GM12878 (cell line): ENCODE data around the gene TMEM259. TPM values are rescaled to one million over a fixed set of nuclear protein-coding genes. Genes with fewer than 3 reads are reported as not detected.

Experiments used
- ATAC-seq: fragments of 200-7000 bp; cut with Tn5 transposase; 3 replicates; pipeline ENCODE4 v1.9.1; 2020; ENCODE audit warnings: mild to moderate bottlenecking, moderate library complexity
- BruUV-seq: library from RNA; stranded (reverse); fragments of 400-500 nt; replicated peaks from 2 replicates; lab custom pipeline; 2021; lab: Mats Ljungman, UMichigan
- CTCF ChIA-PET: fragments of 300-600 bp; sonication (Branson Sonifier 250); formaldehyde crosslinking; extraction: SDS; loops from one replicate; lab custom pipeline; 2021; ENCODE audit warnings: inconsistent platforms; lab: Yijun Ruan, JAX
- POLR2A ChIA-PET: fragments of 350-600 bp; formaldehyde crosslinking; extraction: SDS; loops from one replicate; lab custom pipeline; 2021; ENCODE audit warnings: inconsistent platforms; lab: Charles Lee
- RAD21 ChIA-PET: fragments of 300-600 bp; sonication (Branson Sonifier 250); formaldehyde crosslinking; loops from one replicate; lab custom pipeline; 2023; ENCODE audit warnings: antibody characterized with exemption; ENCODE audit not compliant: unreplicated experiment; lab: Charles Lee
- SMC1A ChIA-PET: fragments of 300-600 bp; sonication (Branson Sonifier 250); formaldehyde crosslinking; loops from one replicate; lab custom pipeline; 2023; ENCODE audit not compliant: unreplicated experiment, uncharacterized antibody; lab: Charles Lee
- DNase-seq: peaks from one replicate; pipeline ENCODE4 v3.0.0-alpha.2; 2011; ENCODE audit warnings: low read depth, low spot score
- FAIRE-seq: peaks from 3 replicates; lab custom pipeline; 2011; peaks lifted over from hg19 to GRCh38; lab: Jason Lieb, UNC
- H2AFZ ChIP-seq: 2 replicates; pipeline ENCODE4 v1.6.0; 2011; ENCODE audit warnings: low read depth, low read length, control low read depth; ENCODE audit not compliant: control insufficient read depth
- H3K27ac ChIP-seq: 2 replicates; pipeline ENCODE4 v1.5.1; 2011; ENCODE audit warnings: control low read depth; ENCODE audit not compliant: control insufficient read depth, insufficient read depth
- H3K27me3 ChIP-seq, 2 experiments: replicated peaks in 1 of 2; 2 replicates each; pipeline versions ENCODE4 v1.6.0 to v1.6.1; 2011; ENCODE audit warnings: low read length in 1 of 2; ENCODE audit not compliant: control insufficient read depth in 2 of 2, insufficient read depth in 2 of 2
- H3K36me3 ChIP-seq, 2 experiments: 2 replicates each; pipeline ENCODE4 v1.5.1; 2011; ENCODE audit warnings: low read length in 1 of 2; ENCODE audit not compliant: control insufficient read depth in 2 of 2, insufficient read depth in 2 of 2
- H3K4me1 ChIP-seq: 2 replicates; pipeline ENCODE4 v1.6.1; 2011; ENCODE audit warnings: mild to moderate bottlenecking, low read length, moderate library complexity, mixed read lengths; ENCODE audit not compliant: control insufficient read depth, insufficient read depth
- H3K4me2 ChIP-seq: 2 replicates; pipeline ENCODE4 v1.6.0; 2011; ENCODE audit warnings: control low read depth; ENCODE audit not compliant: control insufficient read depth, insufficient read depth
- H3K4me3 ChIP-seq: fragments of 200-600 bp; sonication (generic); 2 replicates; pipeline ENCODE4 v1.5.1; 2016
- H3K79me2 ChIP-seq: 2 replicates; pipeline ENCODE4 v1.6.0; 2011; ENCODE audit warnings: low read length; ENCODE audit not compliant: control insufficient read depth, insufficient read depth
- H3K9ac ChIP-seq: 2 replicates; pipeline ENCODE4 v1.8.0; 2011; ENCODE audit warnings: low read length, control low read depth, mixed read lengths; ENCODE audit not compliant: control insufficient read depth, insufficient read depth
- H3K9me3 ChIP-seq: replicated peaks from 3 replicates; pipeline ENCODE4 v1.5.1; 2011; ENCODE audit warnings: mild to moderate bottlenecking, low read length; ENCODE audit not compliant: control insufficient read depth, insufficient read depth
- H4K20me1 ChIP-seq: 2 replicates; pipeline ENCODE4 v1.6.0; 2011; ENCODE audit not compliant: control insufficient read depth, insufficient read depth
- CHD1 ChIP-seq: IDR thresholded peaks from 2 replicates; pipeline ENCODE4 v1.6.1; 2012; ENCODE audit warnings: low read depth, low read length, improper control_type of control experiment
- FOS ChIP-seq: IDR thresholded peaks from 3 replicates; pipeline ENCODE4 v1.6.1; 2011; ENCODE audit warnings: borderline replicate concordance; ENCODE audit not compliant: insufficient read length; ENCODE audit errors: extremely low read depth
- IKZF1 ChIP-seq: fragments of 450-650 bp; conservative IDR thresholded peaks from 2 replicates; pipeline ENCODE4 v1.6.1; 2017; ENCODE audit warnings: antibody characterized with exemption, mild to moderate bottlenecking
- MTA3 ChIP-seq: IDR thresholded peaks from 2 replicates; pipeline ENCODE4 v1.6.1; 2012; ENCODE audit warnings: low read length, inconsistent platforms, borderline replicate concordance
- MXI1 ChIP-seq: fragments of 150-350 bp; IDR thresholded peaks from 2 replicates; pipeline ENCODE4 v1.6.1; 2011; ENCODE audit warnings: low read depth, mild to moderate bottlenecking, inconsistent platforms, low read length, improper control_type of control experiment
- NR2F1 ChIP-seq: fragments of 450-650 bp; conservative IDR thresholded peaks from 2 replicates; pipeline ENCODE4 v1.6.1; 2017; ENCODE audit warnings: mild to moderate bottlenecking
- RELA ChIP-seq: fragments of 450-650 bp; IDR thresholded peaks from 2 replicates; pipeline ENCODE4 v1.8.0; 2014; ENCODE audit warnings: borderline replicate concordance; ENCODE audit not compliant: partially characterized antibody
- STAT3 ChIP-seq: IDR thresholded peaks from 2 replicates; pipeline ENCODE4 v1.6.1; 2011; ENCODE audit warnings: low read depth, low read length, improper control_type of control experiment
- TARDBP ChIP-seq: IDR thresholded peaks from 2 replicates; pipeline ENCODE4 v1.6.1; 2016; ENCODE audit warnings: borderline replicate concordance
- WGBS: methylation state at CpG from one replicate; pipeline ENCODE4 v1.1.6; 2016; ENCODE audit warnings: low lambda C conversion rate; ENCODE audit not compliant: insufficient replicate concordance, insufficient coverage; ENCODE audit errors: missing lambda C conversion rate; 5-methylcytosine and 5-hydroxymethylcytosine counted together
- in situ Hi-C: fragments of 300-500 bp; cut with MboI; formaldehyde crosslinking; loops from 9 replicates; pipeline ENCODE4 v1.14.3; 2018; ENCODE audit warnings: mixed read lengths
- intact Hi-C: fragments of 100-400 bp; cut with micrococcal nuclease; formaldehyde crosslinking; loops from one replicate; pipeline ENCODE4 v1.14.2; 2022; ENCODE audit not compliant: unreplicated experiment
- polyA plus RNA-seq, 11 experiments: library from polyadenylated mRNA; depleted of rRNA in 4 of 11; unstranded in 6 of 11; stranded (reverse) in 5 of 11; fragments of >200 nt; fragmentation: Nextera tagmentation in 4 of 11; fragmentation: Illumina TruSeq in 1 of 11; extraction: Ambion mirVana in 4 of 11; extraction: Trizol in 1 of 11; gene quantifications; 1 replicate in 1 of 11; 2 replicates in 10 of 11; pipeline versions ENCODE4 v1.2.1 to v1.2.3, GENCODE V29; 2011 to 2016; ENCODE audit warnings: inconsistent platforms in 2 of 11, missing spikeins in 2 of 11, low read depth in 1 of 11
- total RNA-seq, 4 experiments: library from RNA; depleted of rRNA in 3 of 4; stranded (reverse); fragments of >200 nt in 3 of 4; fragmentation: Illumina TruSeq in 1 of 4; extraction: Trizol in 1 of 4; gene quantifications; 2 replicates each; pipeline versions ENCODE4 v1.2.1 to v1.2.3, GENCODE V29; 2013 to 2021
- TF ChIP-seq, protein P1 (sequence below): IDR thresholded peaks from 2 replicates; pipeline ENCODE4 v1.6.1; 2011; ENCODE audit warnings: low read depth, mild to moderate bottlenecking, low read length, moderate library complexity, borderline replicate concordance; ENCODE audit errors: extremely low read depth
- TF ChIP-seq, protein P2 (sequence below): fragments of 450-650 bp; conservative IDR thresholded peaks from 2 replicates; pipeline ENCODE4 v1.6.1; 2017; ENCODE audit warnings: mild to moderate bottlenecking, moderate library complexity
- TF ChIP-seq, protein P3 (sequence below): IDR thresholded peaks from 2 replicates; pipeline ENCODE4 v1.6.1; 2011; ENCODE audit warnings: borderline replicate concordance, low read depth, mild to moderate bottlenecking, moderate library complexity, low read length; ENCODE audit not compliant: insufficient read depth, poor library complexity, severe bottlenecking

TMEM259 gene
- total and polyA plus RNA-seq, 10 of the 15 experiments (the other 5 are each of a cell fraction or from before 2014, with no cell fraction given): 0.43 to 184 (median 62.0) TPM

DNA sequence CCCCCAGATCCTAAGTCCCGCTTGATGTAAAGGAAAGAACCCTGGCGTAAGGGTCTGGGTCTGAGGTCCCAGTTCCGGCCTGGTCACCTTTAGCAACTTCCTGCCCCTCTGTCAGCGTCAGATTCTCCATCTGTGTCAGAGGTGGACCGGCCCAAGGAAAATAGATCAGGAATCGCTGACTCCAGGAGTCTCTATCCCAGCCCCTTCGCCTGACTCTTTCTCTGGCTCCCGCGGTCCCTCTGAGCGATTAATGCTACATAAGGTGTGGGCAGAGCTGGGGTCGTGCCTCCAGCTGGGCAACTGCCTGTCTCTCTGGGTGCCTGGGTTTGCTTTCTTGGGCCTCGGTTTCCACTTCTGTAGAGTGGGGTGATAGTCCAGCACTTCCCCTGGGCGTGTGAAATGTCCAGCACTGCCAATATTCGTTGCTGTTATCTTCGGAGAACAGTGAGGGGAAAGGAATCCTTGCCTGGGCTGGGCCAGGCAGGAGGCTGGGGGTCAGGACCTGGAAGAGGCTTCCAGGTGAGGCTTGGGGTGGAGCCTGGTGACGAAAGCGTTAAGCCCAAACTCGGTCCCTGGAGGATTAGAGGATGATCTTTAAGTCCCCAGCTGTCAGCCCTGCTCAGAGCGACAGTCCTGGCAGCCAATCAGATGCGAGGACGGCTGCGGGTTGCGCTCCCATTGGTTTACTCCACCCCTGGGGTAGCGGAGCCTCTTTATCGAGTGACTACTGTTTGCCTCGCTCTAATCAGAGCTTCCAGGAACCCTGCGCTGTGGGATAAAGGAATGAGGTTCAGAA is 19.8 kb upstream of the TMEM259 start (continued):
- no peak for TF ChIP-seq MXI1
- TF ChIP-seq, all 136 proteins: peak for 27

DNA sequence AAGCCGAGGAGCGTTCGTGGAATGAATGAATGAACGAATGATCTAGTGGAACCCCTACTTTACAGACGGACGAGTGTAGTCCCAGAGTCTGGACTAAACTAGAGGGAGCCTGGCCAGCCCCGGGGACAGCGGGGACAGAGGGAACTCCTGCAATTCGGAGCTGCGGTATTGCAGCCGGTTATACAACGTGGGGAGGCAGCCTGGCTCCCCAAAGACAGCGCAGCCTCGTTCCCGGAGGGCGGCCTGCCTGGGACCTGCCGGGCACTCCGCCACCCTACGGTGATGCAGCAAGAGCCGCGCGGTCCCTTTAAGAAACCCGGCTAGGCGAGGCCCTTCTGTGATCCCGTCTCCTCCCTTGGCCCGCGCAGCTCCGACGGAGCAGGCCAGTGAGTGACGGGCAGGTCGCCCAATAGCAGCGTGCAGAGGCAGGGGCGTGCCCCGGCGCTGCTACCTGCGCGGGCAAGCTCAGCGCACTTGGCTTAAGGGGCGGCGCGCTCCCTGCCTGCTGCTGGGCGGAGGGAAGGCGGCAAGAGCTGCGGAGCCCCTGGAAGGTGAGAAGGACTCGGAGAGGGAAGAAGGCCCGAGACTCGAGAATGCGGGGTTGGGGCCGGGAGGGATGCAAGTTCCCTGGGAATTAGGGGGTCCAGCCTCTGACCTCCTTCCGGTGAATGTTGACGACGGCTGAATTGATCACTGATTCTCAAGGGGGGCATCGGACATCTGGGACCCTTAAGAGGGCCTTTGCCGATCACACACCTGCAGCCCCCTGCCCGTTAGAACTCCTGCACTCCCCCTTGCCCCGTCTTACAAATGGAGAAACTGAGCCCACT is 18.9 kb upstream of the TMEM259 start, which contains the start of gene ABCA7:
Gene ABCA7, plus strand, starts transcription at position 462 of the 830 bp plus-strand sequence. CDS start 1,255 bp downstream, outside the sequence.
- in situ Hi-C loops: no loop called here
- TF ChIP-seq RELA (peak; percentile 65), FOS (peak; percentile 42), IKZF1 (peak; percentile 67; the same call in 1 of the 2 replicates), TARDBP (peak; percentile 68; the same call in 1 of the 2 replicates), CHD1 (peak; percentile 79; the same call in 1 of the 2 replicates), NR2F1 (peak; percentile 14; the same call in 1 of the 2 replicates), MTA3 (peak; percentile 45; the same call in 1 of the 2 replicates), STAT3 (no peak)
- TF ChIP-seq, protein P1, sequence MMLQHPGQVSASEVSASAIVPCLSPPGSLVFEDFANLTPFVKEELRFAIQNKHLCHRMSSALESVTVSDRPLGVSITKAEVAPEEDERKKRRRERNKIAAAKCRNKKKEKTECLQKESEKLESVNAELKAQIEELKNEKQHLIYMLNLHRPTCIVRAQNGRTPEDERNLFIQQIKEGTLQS: no peak
- TF ChIP-seq, protein P2, sequence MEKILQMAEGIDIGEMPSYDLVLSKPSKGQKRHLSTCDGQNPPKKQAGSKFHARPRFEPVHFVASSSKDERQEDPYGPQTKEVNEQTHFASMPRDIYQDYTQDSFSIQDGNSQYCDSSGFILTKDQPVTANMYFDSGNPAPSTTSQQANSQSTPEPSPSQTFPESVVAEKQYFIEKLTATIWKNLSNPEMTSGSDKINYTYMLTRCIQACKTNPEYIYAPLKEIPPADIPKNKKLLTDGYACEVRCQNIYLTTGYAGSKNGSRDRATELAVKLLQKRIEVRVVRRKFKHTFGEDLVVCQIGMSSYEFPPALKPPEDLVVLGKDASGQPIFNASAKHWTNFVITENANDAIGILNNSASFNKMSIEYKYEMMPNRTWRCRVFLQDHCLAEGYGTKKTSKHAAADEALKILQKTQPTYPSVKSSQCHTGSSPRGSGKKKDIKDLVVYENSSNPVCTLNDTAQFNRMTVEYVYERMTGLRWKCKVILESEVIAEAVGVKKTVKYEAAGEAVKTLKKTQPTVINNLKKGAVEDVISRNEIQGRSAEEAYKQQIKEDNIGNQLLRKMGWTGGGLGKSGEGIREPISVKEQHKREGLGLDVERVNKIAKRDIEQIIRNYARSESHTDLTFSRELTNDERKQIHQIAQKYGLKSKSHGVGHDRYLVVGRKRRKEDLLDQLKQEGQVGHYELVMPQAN: peak; percentile 48
- TF ChIP-seq, protein P3, sequence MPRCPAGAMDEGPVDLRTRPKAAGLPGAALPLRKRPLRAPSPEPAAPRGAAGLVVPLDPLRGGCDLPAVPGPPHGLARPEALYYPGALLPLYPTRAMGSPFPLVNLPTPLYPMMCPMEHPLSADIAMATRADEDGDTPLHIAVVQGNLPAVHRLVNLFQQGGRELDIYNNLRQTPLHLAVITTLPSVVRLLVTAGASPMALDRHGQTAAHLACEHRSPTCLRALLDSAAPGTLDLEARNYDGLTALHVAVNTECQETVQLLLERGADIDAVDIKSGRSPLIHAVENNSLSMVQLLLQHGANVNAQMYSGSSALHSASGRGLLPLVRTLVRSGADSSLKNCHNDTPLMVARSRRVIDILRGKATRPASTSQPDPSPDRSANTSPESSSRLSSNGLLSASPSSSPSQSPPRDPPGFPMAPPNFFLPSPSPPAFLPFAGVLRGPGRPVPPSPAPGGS: peak; percentile 77

More for the DNA sequence above, 18.9 kb upstream of the TMEM259 start, which contains the start of gene ABCA7:
- Histone ChIP-seq H3K79me2 (peaks cover 3% of the 10 kb centered on the region; the same call in 1 of the 2 replicates), H3K4me1 (peaks cover 38% of the 10 kb centered on the region), H2AFZ (peak within 1 kb of the TSS; percentile 71), H3K9me3 (no peaks in the 10 kb centered on the region; the same call in 2 of the 3 replicates), H4K20me1 (no peaks in the 10 kb centered on the region), H3K9ac (peak within 1 kb of the TSS; percentile 81), H3K27me3 (no peaks in the 10 kb centered on the region), H3K36me3 (peaks cover 7 to 8% of the 10 kb centered on the region in 2 experiments; a peak in 3 of 4 replicates), H3K27ac (peak within 1 kb of the TSS; percentile 78), H3K4me3 (peak within 1 kb of the TSS; percentile 79), H3K4me2 (peak within 1 kb of the TSS; percentile 73)
- FAIRE-seq: peak; percentile 98
- under 1% methylated on average over 51 of the region's 56 CpGs for WGBS
- peak; percentile 93 for DNase-seq
- RAD21 ChIA-PET: interaction anchor here (0.8 to 4.5 kb wide), 6 partner anchors 12 to 92 kb away, joined by 3 to 39 read pairs (median 4); partner anchors contain the start of genes ARHGAP45 and CNN2
- POLR2A ChIA-PET: interaction anchor here (0.6 to 6.3 kb wide), 9 partner anchors 9 to 147 kb away, joined by 3 to 83 read pairs (median 6); partner anchors contain the start of genes ARHGAP45, CNN2 and RNU6-2
- peak; percentile 90 for ATAC-seq
- BruUV-seq: no TSS peak
- SMC1A ChIA-PET: interaction anchor here (1.3 to 5.9 kb wide), 5 partner anchors 12 to 63 kb away, joined by 3 to 22 read pairs (median 4); partner anchors contain the start of gene CNN2
- CTCF ChIA-PET: interaction anchor here (0.9 to 2.3 kb wide), 5 partner anchors 18 to 229 kb away, joined by 3 to 10 read pairs (median 3); partner anchors contain the start of gene CIRBP
- intact Hi-C loops: loop anchor here (2.0 kb wide), 1 partner anchor 23 kb away; no protein-coding TSS in a partner anchor
